ENCODE measurements around the gene ATP2C2.

Gene ATP2C2

DNA sequence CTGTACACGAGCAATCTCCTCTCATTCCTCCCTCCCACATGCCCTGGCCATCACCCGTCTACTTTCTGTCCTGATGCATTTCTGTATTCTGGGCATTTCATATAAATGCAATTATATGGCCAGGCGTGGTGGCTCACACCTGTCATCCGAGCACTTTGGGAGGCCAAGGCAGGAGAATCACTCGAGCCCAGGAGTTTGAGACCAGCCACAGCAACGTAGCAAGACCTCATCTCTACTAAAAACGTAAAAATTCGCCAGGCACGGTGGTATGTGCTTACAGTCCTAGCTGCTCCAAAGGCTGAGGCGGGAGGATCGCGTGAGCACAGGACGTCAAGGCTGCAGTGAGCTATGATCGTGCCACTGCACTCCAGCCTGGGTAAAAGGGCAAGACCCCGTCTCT, 131.3 kb downstream of the ATP2C2 start:
- Histone ChIP-seq H3K27ac (replicated peaks) (no peak overlapping the region), H3K4me3 (replicated peaks; ENCODE audit: insufficient read depth, low read length) (no peak overlapping the region), H3K27me3 (ENCODE audit: insufficient read depth, poor library complexity, severe bottlenecking) (no peaks in the 10 kb centered on the region)
- TF ChIP-seq SPI1 (IDR thresholded peaks at IDR 0.05; ENCODE audit: borderline replicate concordance, low read depth) (no peak), POLR2AphosphoS5 (IDR thresholded peaks at IDR 0.05; ENCODE audit: low read depth) (no peak), GABPA (IDR thresholded peaks at IDR 0.05; ENCODE audit: low read depth) (no peak), CTCF (IDR thresholded peaks at IDR 0.05; ENCODE audit: insufficient read depth, low read length) (no peak)
- TF ChIP-seq, protein P1, sequence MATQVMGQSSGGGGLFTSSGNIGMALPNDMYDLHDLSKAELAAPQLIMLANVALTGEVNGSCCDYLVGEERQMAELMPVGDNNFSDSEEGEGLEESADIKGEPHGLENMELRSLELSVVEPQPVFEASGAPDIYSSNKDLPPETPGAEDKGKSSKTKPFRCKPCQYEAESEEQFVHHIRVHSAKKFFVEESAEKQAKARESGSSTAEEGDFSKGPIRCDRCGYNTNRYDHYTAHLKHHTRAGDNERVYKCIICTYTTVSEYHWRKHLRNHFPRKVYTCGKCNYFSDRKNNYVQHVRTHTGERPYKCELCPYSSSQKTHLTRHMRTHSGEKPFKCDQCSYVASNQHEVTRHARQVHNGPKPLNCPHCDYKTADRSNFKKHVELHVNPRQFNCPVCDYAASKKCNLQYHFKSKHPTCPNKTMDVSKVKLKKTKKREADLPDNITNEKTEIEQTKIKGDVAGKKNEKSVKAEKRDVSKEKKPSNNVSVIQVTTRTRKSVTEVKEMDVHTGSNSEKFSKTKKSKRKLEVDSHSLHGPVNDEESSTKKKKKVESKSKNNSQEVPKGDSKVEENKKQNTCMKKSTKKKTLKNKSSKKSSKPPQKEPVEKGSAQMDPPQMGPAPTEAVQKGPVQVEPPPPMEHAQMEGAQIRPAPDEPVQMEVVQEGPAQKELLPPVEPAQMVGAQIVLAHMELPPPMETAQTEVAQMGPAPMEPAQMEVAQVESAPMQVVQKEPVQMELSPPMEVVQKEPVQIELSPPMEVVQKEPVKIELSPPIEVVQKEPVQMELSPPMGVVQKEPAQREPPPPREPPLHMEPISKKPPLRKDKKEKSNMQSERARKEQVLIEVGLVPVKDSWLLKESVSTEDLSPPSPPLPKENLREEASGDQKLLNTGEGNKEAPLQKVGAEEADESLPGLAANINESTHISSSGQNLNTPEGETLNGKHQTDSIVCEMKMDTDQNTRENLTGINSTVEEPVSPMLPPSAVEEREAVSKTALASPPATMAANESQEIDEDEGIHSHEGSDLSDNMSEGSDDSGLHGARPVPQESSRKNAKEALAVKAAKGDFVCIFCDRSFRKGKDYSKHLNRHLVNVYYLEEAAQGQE (IDR thresholded peaks at IDR 0.05; ENCODE audit: insufficient replicate concordance, low read depth) = no peak
- DNase-seq (ENCODE audit: low read depth in 1 of 2, low spot score in 1 of 2) = no peak

DNA sequence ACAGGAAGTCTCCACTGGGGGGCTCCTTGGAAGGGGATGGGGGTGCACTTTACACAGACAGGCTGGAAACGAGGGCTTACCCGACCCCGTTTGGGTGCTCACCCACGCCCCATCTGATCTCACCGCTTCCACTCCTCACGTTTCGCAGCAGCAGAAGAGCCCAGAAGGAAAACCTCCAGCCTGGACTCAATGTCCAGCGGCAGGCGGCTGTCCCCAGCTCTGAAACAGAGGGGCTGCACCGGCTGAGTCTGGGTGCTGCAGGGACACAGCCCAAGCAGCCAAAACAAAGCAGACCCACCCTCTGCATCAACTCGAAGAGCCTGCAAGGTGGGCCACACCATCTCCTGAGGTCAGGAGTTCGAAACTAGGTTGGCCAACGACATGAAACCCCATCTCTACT, 132.2 kb downstream of the ATP2C2 start:
- Histone ChIP-seq H3K4me3 (replicated peaks; ENCODE audit: insufficient read depth, low read length) (no peak overlapping the region), H3K27ac (replicated peaks) (no peak overlapping the region), H3K27me3 (ENCODE audit: insufficient read depth, poor library complexity, severe bottlenecking) (no peaks in the 10 kb centered on the region)
- TF ChIP-seq GABPA (IDR thresholded peaks at IDR 0.05; ENCODE audit: low read depth) = no peak
- TF ChIP-seq SPI1 (IDR thresholded peaks at IDR 0.05; ENCODE audit: borderline replicate concordance, low read depth) = no peak
- no peak for TF ChIP-seq CTCF (IDR thresholded peaks at IDR 0.05; ENCODE audit: insufficient read depth, low read length)
- TF ChIP-seq POLR2AphosphoS5 (IDR thresholded peaks at IDR 0.05; ENCODE audit: low read depth) = no peak
- TF ChIP-seq, protein P1 (IDR thresholded peaks at IDR 0.05; ENCODE audit: insufficient replicate concordance, low read depth) = no peak
- no peak for DNase-seq (ENCODE audit: low read depth in 1 of 2, low spot score in 1 of 2)

DNA sequence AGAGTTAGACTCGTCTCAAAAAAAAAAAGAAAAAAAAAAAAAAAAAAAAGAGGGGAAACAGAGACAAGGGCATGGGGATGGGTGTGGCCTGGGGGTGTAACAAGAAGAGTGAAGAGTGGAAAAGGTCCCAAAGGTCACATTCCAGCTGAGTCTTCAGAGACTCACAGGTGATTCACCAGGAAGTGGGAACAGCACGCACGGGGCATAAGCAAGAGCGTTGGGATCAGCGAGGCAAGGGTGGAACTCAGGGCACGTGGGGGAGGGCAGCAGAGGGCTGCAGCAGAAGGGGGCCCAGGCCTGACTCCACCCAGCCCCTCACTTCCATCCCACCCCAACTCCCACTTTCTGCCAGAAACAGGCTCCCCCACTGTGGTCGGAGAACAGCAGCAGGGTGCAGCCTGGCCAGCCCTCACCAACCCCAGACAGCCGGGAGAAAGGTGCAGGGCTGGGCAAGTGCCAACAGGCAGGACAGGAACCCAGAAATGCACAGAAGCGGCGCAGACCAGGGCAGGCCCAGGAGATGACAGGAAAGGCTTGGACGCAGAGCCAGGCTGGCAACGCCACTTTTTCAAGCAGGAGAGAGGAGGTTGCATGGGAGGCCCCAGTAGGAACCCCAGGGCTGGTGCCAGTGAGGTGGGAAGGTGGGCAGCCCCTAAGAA, 132.9 kb downstream of the ATP2C2 start:
- TF ChIP-seq CTCF (IDR thresholded peaks at IDR 0.05; ENCODE audit: insufficient read depth, low read length) (no peak), SPI1 (IDR thresholded peaks at IDR 0.05; ENCODE audit: borderline replicate concordance, low read depth) (no peak)
- TF ChIP-seq, protein P1 (IDR thresholded peaks at IDR 0.05; ENCODE audit: insufficient replicate concordance, low read depth) = no peak
- no peaks in the 10 kb centered on the region for H3K27me3 ChIP-seq (ENCODE audit: insufficient read depth, poor library complexity, severe bottlenecking)
- no peak for DNase-seq (ENCODE audit: low read depth in 1 of 2, low spot score in 1 of 2)
- H3K4me3 ChIP-seq (replicated peaks; ENCODE audit: insufficient read depth, low read length) = no peak overlapping the region
- H3K27ac ChIP-seq (replicated peaks) = no peak overlapping the region

Measured in HL-60 (cell line).